HUES6 (cell line): Measurements from ENCODE around the gene CBFB.

Source experiments
- H3K27ac ChIP-seq: 2 replicates; pipeline ENCODE4 v1.7.0; 2013; ENCODE audit warnings: low read depth, mild to moderate bottlenecking, low read length, inconsistent platforms
- H3K27me3 ChIP-seq: 2 replicates; pipeline ENCODE4 v1.6.1; 2013; ENCODE audit warnings: low read length; ENCODE audit not compliant: control insufficient read depth, insufficient read depth
- H3K36me3 ChIP-seq: 2 replicates; pipeline ENCODE4 v1.6.1; 2013; ENCODE audit warnings: low read length; ENCODE audit not compliant: control insufficient read depth, insufficient read depth
- H3K4me1 ChIP-seq: 2 replicates; pipeline ENCODE4 v1.6.1; 2013; ENCODE audit warnings: low read length; ENCODE audit not compliant: control insufficient read depth, insufficient read depth
- H3K4me3 ChIP-seq: 2 replicates; pipeline ENCODE4 v1.5.1; 2013; ENCODE audit warnings: low read depth, low read length
- H3K9ac ChIP-seq: one replicate; pipeline ENCODE4 v1.6.1; 2013; ENCODE audit warnings: mild to moderate bottlenecking, low read length
- H3K9me3 ChIP-seq: 2 replicates; pipeline ENCODE4 v1.6.1; 2013; ENCODE audit warnings: low read depth, low read length; ENCODE audit not compliant: control insufficient read depth, insufficient read depth

CBFB gene

GRCh38 chr16:67001726-67002125 lies 27.2 kb upstream of the CBFB start:
- Histone ChIP-seq H3K4me3 (no peak overlapping the region), H3K36me3 (no peaks in the 10 kb centered on the region), H3K9me3 (no peaks in the 10 kb centered on the region), H3K9ac (no peak overlapping the region), H3K27me3 (peaks cover 73% of the 10 kb centered on the region), H3K4me1 (peaks cover 5% of the 10 kb centered on the region; the same call in 1 of the 2 replicates), H3K27ac (no peak overlapping the region)

GRCh38 chr16:67006930-67007658 lies 21.9 kb upstream of the CBFB start:
- Histone ChIP-seq H3K27me3 (peaks cover 24% of the 10 kb centered on the region), H3K9ac (no peak overlapping the region), H3K4me1 (no peaks in the 10 kb centered on the region), H3K36me3 (no peaks in the 10 kb centered on the region), H3K4me3 (no peak overlapping the region), H3K27ac (no peak overlapping the region), H3K9me3 (no peaks in the 10 kb centered on the region)

- Histone ChIP-seq H3K27ac (no peak overlapping the region), H3K9ac (no peak overlapping the region), H3K9me3 (no peaks in the 10 kb centered on the region), H3K4me3 (no peak overlapping the region), H3K36me3 (no peaks in the 10 kb centered on the region), H3K4me1 (peaks cover 6% of the 10 kb centered on the region; the same call in 1 of the 2 replicates), H3K27me3 (peaks cover 22% of the 10 kb centered on the region)
Observed at GRCh38 chr16:67009158-67009557, 19.8 kb upstream of the CBFB start.

DNA sequence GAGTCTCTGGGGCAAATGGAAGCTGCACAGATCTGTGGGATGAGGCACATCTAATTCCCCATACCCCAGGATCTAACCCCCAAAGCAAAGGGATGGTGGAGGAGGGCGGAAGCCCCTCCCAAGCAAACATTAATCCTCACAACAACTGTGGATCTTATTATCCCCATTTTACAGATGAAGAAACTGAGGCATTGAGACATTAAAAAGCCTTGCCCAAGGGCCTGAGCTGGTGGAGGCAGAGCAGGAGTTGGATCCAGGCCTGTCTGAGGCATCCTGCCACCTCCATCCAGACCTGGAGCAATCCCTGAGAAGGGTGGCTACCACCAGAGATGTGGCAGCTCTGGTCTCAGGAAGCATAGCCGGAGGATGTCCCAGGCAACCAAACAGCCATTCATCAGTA lies 17.7 kb upstream of the CBFB start:
- H3K4me1 ChIP-seq: peaks cover 11% of the 10 kb centered on the region; the same call in 1 of the 2 replicates
- H3K27me3 ChIP-seq: peaks cover 37% of the 10 kb centered on the region
- H3K4me3 ChIP-seq: no peak overlapping the region
- no peaks in the 10 kb centered on the region for H3K36me3 ChIP-seq
- no peaks in the 10 kb centered on the region for H3K9me3 ChIP-seq
- H3K9ac ChIP-seq: no peak overlapping the region
- no peak overlapping the region for H3K27ac ChIP-seq

DNA sequence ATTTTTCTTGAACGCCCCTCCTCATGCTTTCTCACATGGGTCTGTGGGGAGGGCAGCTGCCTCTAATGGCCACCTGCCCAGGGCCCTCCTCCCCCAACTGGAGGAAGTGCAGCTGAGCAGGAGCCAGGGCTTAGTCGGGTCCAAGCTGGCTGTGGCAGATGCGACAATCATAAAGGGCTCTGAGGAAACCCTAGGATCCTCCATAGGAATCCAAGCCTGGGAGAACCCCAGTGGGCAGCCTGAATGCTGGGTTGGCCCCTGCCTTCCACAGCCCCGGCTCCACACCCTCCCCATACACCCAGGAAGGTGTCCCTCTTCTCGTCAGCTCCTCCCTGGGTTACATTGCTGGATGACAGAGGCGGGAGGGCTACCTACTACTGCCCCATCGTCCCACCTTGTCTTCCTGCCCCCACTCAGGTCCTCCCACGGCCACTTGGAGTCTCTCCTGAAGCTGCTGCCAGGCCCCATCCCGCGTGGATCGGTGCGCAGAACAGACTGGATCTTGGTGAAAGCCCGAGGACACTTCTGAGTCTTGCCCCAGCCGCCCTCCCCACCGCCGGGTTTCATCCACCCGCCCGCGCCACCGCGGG lies 15.6 kb upstream of the CBFB start:
- H3K9ac ChIP-seq: no peak overlapping the region
- H3K4me1 ChIP-seq: peaks cover 11% of the 10 kb centered on the region; the same call in 1 of the 2 replicates
- H3K9me3 ChIP-seq: no peaks in the 10 kb centered on the region
- no peak overlapping the region for H3K27ac ChIP-seq
- peaks cover 40% of the 10 kb centered on the region for H3K27me3 ChIP-seq
- H3K4me3 ChIP-seq: peak overlapping the region; percentile 51
- no peaks in the 10 kb centered on the region for H3K36me3 ChIP-seq

DNA sequence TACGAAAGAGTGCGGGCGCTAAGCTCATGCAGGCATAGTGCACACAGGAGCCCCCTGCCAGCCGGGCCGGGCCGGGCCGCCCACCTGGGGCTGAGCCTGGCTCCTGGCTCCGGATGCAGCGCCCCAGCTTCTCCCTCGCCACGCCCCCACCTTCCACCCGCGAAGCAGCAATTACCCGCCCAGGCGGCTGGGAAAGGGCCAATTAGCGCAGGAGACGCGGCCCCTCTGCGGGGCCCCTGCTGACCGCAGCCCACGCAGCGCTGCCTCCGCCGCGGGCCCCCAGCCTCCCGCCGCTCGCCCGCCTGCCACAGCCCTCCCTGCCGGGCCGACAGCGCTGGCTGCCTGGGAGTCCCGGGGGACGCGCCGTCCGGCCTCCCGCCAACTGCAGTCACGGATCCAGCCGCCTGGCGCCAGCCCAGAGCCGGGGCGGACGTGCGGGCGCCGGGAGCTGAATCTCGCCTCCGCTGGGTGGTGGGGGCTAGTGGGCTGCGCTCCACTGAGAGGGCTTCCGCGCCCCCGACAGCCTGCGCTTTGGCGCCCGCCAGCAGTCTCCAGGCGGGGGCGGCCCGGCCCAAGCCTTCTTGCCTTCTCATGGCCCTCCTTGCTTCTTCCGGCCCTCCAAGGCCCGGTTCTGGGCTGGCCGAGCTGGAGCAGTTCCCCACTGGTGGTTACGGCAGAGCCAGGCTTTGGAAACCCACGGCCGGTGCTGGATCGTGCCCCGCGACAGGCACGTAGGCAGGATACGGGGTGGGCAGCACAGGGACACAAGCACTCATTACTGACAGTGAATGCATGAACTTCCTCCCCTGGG lies 14.9 kb upstream of the CBFB start:
- no peak overlapping the region for H3K27ac ChIP-seq
- H3K4me3 ChIP-seq: peak overlapping the region; percentile 51
- peaks cover 40% of the 10 kb centered on the region for H3K27me3 ChIP-seq

GRCh38 chr16:67014634-67015312 lies 14.2 kb upstream of the CBFB start:
- Histone ChIP-seq H3K9me3 (no peaks in the 10 kb centered on the region), H3K27me3 (peaks cover 40% of the 10 kb centered on the region), H3K4me1 (peaks cover 11% of the 10 kb centered on the region; the same call in 1 of the 2 replicates), H3K36me3 (no peaks in the 10 kb centered on the region), H3K4me3 (peak overlapping the region; percentile 51), H3K9ac (no peak overlapping the region), H3K27ac (no peak overlapping the region)

More for the DNA sequence above, 14.9 kb upstream of the CBFB start:
- Histone ChIP-seq H3K9ac (no peak overlapping the region), H3K36me3 (no peaks in the 10 kb centered on the region), H3K4me1 (peaks cover 11% of the 10 kb centered on the region; the same call in 1 of the 2 replicates), H3K9me3 (no peaks in the 10 kb centered on the region)

GRCh38 chr16:67015313-67015731 lies 13.6 kb upstream of the CBFB start:
- no peak overlapping the region for H3K9ac ChIP-seq
- no peak overlapping the region for H3K27ac ChIP-seq
- peaks cover 40% of the 10 kb centered on the region for H3K27me3 ChIP-seq
- H3K36me3 ChIP-seq: no peaks in the 10 kb centered on the region
- peaks cover 11% of the 10 kb centered on the region; the same call in 1 of the 2 replicates for H3K4me1 ChIP-seq
- no peaks in the 10 kb centered on the region for H3K9me3 ChIP-seq
- H3K4me3 ChIP-seq: no peak overlapping the region

GRCh38 chr16:67016143-67016542 lies 12.8 kb upstream of the CBFB start:
- no peaks in the 10 kb centered on the region for H3K36me3 ChIP-seq
- peaks cover 11% of the 10 kb centered on the region; the same call in 1 of the 2 replicates for H3K4me1 ChIP-seq
- no peak overlapping the region for H3K9ac ChIP-seq
- no peak overlapping the region for H3K4me3 ChIP-seq
- H3K9me3 ChIP-seq: no peaks in the 10 kb centered on the region
- H3K27me3 ChIP-seq: peaks cover 40% of the 10 kb centered on the region
- no peak overlapping the region for H3K27ac ChIP-seq

- Histone ChIP-seq H3K36me3 (no peaks in the 10 kb centered on the region), H3K4me3 (no peak overlapping the region), H3K9me3 (no peaks in the 10 kb centered on the region), H3K27me3 (peaks cover 40% of the 10 kb centered on the region), H3K27ac (no peak overlapping the region), H3K9ac (no peak overlapping the region), H3K4me1 (peaks cover 11% of the 10 kb centered on the region; the same call in 1 of the 2 replicates)
Observed at GRCh38 chr16:67016681-67017420, 12.1 kb upstream of the CBFB start.
